ENCODE data around the gene AHNAK.

Gene AHNAK

GRCh38 chr11:62494246-62494645, 52.4 kb downstream of the AHNAK start:
- no peak overlapping the region for H3K4me3 ChIP-seq (ENCODE audit: low read depth, low read length)
- no peak for TF ChIP-seq CTCF (IDR thresholded peaks at IDR 0.05; ENCODE audit: low read depth, low read length)

GRCh38 chr11:62493801-62494200, 52.8 kb downstream of the AHNAK start:
- no peak overlapping the region for H3K4me3 ChIP-seq (ENCODE audit: low read depth, low read length)
- TF ChIP-seq CTCF (IDR thresholded peaks at IDR 0.05; ENCODE audit: low read depth, low read length): no peak

- TF ChIP-seq CTCF (IDR thresholded peaks at IDR 0.05; ENCODE audit: low read depth, low read length): no peak
- H3K4me3 ChIP-seq (ENCODE audit: low read depth, low read length): no peak overlapping the region
Measured at GRCh38 chr11:62492586-62492985, 54.0 kb downstream of the AHNAK start.

GRCh38 chr11:62491571-62492329, 54.9 kb downstream of the AHNAK start:
- no peak overlapping the region for H3K4me3 ChIP-seq (ENCODE audit: low read depth, low read length)
- no peak for TF ChIP-seq CTCF (IDR thresholded peaks at IDR 0.05; ENCODE audit: low read depth, low read length)

GRCh38 chr11:62489204-62489603, 57.4 kb downstream of the AHNAK start:
- TF ChIP-seq CTCF (IDR thresholded peaks at IDR 0.05; ENCODE audit: low read depth, low read length): no peak
- no peak overlapping the region for H3K4me3 ChIP-seq (ENCODE audit: low read depth, low read length)

GRCh38 chr11:62487738-62488551, 58.7 kb downstream of the AHNAK start:
- no peak for TF ChIP-seq CTCF (IDR thresholded peaks at IDR 0.05; ENCODE audit: low read depth, low read length)

GRCh38 chr11:62487136-62487535, 59.5 kb downstream of the AHNAK start:
- no peak overlapping the region for H3K4me3 ChIP-seq (ENCODE audit: low read depth, low read length)
- no peak for TF ChIP-seq CTCF (IDR thresholded peaks at IDR 0.05; ENCODE audit: low read depth, low read length)

More at GRCh38 chr11:62487738-62488551, 58.7 kb downstream of the AHNAK start:
- no peak overlapping the region for H3K4me3 ChIP-seq (ENCODE audit: low read depth, low read length)
